ENCODE results near the gene ACE.

The ACE gene

DNA sequence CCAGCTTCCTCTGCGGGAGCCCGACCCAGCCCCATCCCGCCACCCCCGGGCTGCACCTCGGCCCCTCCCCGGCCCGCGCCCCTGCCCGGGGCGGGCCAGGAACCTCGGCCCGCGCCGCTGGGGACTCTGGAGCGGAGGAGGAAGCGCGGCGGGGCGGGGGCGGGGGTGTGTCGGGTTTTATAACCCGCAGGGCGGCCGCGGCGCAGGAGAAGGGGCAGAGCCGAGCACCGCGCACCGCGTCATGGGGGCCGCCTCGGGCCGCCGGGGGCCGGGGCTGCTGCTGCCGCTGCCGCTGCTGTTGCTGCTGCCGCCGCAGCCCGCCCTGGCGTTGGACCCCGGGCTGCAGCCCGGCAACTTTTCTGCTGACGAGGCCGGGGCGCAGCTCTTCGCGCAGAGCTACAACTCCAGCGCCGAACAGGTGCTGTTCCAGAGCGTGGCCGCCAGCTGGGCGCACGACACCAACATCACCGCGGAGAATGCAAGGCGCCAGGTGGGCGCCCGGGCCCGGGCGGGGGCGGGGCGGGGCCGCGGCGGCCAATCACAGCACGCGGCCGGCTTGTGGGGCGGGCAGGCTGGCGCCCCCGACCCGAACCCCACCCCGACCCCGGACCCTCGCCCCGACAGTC, at the start of gene ACE:
TSS of gene ACE (plus strand) at position 208 of the 626 bp plus-strand sequence. CDS start at position 242, 34 bp downstream.
- DNase-seq = no peak

DNA sequence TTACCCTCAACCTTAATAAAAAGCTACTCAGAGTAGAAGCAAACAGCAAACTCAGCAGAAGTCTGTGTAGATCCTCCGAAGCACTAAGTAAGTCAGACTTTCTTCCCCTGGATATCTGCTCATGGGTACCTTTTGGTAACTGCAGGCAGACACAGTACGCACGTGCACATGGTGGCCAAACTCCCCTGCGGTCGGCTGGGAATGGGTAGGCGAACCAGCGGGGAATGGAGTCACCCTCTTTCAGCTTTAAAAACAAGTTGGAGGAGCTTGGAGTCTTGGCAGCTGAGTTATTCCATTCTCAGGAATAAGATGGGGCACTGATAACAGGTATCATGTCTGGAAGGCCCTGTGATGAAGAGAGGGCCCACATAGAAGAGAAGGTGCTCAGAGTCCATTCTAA, 47.1 kb upstream of the ACE start:
- DNase-seq = no peak

DNA sequence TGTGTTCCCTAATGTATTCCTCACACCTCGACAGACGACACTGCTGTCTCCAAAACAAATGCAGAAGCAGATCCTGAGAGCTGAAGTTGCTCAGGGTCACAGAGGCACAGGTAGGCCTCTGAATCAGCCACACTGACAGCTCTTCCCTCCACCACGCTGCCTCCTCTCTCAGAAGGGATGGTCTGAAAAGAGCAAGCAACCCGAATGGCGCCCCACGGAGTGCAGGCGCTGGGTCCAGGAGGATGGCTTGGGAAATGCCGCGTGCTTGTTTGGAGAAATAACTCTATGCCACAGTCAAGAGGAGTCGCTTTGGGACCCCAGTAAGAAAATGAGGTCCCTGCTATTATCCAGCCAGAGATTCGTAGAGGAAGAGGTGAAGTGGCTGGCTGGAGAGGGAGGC, 46.6 kb upstream of the ACE start:
- no peak for DNase-seq

DNA sequence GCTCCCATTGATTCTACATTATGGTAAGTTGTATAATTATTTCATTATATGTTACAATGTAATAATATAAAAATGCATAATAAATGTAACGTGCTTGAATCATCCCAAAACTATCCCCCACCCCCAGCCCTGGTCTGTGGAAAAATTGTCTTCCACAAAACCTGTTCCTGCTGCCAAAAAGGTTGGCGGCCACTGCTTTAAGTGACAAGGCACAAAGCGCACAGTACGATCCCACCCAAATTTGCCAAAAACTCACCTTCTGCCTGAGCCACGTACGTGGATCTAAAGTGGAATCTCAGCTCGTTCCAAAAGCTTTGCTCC, 45.3 kb upstream of the ACE start:
- no peak for DNase-seq

DNA sequence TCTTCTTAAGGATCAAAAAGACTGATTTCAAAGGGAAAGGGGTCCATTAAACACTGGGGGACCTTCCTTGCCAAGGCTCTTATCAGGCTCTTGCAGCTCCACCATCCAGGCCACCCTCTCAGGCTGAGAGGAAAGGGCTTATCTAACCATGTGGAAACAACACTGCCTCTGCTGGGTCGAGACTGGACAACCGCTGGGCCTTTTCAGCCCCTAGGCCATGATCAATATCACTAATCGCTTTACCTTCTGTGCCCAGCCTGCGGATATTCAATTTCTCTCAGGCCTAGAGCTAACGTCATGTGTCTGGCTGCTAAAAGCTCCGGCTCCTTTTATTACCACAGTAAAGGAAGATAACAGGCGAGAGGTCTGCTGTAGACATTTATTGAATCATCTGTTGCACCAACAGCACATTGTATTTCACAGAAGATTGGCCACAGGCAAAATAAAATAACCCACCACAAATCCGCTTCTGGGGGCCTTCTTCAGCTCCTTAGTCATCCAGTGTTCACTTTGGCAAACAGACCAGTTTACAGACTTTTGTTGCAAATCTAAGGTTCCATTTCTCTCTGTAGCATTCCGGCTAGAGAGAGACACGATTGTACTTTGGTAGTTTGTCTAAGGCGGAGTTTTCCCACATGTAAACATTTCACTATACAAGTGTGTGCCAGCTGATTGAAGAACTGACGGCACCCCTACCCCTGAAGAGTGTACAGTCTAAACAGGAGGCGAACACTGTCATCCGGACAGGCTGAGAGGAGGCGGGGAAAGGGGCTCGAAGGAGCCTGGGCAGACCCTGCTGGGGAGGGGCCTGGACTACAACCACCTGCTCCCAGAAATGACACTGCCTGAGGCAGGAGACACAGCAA, 44.7 kb upstream of the ACE start:
- no peak for DNase-seq

DNA sequence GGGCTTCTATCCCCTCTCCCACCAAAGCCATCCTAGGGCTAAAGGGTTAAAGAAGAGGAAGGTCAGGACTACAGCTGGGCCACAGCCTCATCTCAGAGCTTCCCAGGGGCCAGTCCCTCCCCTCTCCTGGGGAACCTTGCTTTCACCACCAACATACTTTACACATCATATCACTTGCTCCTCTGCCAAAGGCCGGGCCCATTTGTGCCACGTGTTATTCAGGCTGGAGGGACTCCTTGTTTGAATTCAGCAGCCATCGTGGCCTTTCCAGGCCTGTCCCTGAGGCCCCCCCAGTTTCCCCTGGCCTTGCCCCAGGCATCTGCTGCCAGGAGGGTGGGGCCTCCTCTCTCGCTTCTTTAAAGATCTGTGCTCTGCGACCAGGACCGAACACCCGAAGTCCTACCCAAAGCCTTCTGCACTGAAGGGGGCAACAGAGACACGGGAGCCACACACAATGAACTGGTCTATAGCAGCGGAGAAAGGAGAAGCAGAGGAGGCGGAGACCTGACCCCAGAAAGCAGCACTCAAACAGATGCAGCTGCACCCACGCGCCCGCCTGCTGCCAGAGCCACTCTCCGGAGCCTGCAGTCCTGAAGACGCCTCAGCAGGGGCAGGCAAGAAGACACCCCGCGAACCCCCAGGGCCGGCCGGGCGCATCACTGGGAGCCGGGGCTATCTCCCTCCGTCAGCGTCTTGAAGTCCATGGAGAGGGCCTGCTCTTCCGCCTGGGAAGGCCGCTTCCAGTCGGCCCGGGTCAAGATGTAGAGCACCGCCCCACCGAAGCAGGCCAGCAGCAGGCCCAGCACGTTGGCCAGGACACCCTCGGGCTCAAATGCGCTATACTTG, 42.9 kb upstream of the ACE start:
- no peak for DNase-seq

DNA sequence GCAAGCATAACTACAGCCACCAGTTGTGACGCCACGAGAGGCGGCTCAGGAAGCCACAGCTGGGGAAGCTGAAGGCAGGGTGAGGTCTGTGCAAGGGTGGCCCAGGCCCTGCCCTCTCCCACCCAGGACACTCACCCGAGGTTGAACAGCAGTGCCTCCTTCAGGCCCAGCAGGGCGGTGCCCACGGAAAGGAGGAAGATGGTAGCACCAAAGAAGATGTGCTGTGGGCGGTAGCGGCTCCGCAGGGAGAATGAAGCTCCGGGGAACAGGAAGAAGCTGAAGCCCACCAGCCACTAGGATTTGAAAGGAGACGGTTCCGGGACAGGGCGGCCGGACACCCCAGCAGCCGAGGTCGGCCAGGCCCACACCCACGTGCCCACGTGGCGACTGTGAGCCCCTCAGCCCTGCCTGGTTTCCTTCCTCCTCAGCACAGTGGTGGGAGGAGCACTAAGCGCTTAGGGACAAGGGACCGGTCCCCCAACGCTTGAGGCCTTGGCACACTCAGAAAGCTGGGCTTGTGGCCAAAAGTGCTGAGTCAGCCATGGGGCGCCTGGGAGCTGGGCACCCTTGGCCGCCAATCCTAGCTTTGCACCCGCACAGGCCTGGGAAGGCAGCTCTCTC, 41.8 kb upstream of the ACE start:
- DNase-seq = peak in 1 of 4 experiments; percentile 8

DNA sequence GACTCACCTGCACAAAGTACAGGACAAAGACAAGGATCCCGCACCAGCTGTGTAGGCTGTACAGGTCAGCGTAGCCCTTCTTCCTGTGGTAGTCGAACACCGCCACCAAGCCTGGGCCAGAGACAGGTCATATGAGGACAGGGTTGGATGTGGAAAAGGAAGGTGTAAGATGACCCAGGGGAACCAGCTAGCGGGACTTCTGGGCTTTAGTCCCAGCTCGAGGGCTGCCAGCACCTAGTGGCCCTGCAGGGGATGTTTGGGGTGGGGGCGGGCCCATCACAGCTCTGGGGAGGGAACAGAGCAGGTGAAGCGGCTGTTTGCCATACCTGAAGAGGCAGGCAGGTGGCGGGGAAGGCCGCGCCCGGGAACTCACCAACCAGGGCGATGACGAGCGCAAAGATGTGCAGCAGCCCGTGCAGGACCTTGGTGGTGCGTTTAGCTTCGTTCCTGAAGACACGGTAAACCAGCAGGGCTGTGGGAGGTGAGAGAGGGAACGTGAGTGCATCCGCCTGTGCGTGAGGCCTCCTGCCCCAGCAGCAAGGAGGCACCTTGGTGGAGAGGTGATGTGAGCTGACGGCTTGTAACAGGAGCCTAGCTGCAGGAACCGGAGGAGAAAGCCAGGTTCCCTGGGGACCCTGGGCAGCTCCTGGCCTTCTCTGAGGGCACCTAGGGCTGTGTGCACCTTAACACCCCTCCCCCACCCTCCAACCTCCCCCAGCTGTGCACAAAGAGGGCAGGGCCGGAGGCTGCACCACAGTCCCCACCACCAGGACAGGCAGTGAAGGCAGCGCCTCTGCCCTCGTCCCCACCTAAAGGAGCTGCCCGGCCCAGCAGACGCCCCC, 41.0 kb upstream of the ACE start:
- DNase-seq = no peak

DNA sequence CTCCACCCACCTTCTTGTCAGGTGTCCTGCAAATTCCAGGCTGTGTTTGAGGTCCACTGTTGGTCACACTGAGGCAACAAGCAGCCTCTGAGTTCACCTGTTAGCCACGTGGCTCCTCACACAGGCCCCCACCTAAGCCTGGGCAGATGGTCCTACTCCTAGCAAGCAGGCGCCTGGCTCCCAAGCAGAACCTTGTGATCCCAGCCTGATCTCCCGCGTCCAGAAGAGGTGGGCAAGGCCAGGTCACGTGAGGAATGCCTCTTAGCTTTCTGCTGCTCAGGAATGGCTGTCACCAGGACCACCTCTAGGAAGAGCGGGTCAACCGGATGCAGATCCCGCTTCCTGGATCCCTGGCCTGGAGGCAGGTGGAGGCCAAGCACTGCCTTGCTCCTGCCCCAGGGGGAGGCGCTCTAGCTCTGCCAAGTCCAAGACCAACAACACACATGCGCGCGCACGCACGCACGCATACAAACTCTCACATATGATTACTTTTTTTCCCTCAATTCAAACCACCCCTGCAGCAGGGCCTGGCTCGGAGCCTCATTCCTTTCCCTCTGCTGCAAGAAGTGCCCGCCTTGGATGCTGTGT, 40.2 kb upstream of the ACE start:
- no peak for DNase-seq

DNA sequence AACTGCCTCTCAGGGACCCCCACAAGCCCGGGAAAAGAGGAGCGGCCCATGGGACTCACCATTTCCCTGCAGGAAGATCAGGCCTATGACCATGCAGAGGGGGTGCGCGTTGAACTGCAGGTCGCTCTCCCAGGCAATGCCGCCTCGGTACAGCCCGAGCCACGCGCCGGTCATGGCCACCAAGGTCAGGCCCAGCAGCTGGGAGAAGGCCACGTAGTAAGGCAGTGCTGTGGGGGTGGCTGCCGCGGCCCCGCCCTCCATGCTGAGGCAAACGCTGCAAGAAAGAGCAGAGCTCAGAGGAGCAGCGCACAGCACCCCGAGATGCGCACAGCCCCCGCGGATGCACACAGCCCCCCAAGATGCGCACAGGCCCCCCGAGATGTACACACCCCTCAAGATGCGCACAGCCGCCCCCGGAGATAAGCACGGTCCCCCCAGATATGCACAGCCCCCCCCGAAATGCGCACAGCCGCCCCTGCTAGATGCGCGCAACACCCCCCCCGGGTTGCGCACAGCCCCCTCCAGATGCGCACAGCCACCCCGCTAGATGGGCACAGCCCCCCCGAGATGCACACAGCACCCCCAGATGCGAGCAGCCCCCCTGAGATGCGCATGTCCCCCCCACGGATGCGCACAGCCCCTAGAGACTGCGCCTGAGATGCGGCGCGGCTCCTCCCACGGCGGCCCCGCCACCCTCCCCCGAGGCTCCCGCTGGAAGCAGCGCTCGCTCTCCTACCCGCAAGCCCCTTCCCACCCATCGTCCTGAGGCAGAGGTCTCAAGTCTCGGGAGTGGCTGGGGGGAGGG, 39.4 kb upstream of the ACE start:
- no peak for DNase-seq

DNA sequence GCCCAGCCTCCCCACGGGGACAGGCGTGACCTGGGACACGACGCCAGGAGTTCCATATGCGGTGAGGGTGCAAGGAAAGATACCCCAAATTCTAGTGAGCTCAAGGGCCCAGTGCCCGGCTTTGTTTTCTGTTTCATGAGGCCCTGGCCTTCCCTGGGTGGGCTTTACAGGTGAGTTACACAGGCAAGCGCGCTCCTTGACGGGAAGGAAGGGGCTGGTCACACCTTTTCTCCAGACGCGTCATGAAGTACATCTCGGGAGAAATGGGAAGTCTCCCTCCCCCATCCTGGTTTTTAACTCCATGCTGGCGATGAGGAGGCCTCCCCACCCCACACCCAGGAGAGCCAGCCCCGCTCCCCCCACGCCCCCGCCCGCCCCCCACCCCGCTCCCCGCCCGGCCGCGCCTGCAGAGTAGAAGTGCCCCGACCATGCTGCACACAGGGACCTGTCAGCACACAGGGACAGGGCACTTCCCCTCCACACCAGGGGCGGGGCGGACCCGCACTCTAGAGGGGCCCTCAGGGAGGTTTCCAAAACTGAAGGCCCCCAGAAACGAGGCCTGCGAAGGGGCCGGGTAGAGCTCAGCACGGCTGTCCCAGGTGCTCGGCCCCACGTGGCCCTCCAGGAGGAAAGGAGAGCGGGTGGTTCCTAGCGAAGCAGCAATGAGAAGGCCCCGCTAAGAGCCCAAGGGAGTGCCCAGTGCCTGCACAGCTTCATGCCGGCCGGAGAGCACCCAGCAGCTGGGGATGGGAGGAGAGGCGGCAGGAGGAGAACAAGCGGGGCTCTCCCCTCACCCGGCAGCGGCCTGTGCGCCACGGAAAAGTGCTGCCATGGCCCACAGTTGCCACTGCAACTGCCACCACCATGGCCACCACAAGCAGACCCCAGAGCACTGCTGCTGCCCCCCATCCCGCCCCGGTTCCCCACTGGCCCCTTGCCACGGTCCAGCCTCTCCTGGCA, 38.5 kb upstream of the ACE start:
- DNase-seq = no peak

DNA sequence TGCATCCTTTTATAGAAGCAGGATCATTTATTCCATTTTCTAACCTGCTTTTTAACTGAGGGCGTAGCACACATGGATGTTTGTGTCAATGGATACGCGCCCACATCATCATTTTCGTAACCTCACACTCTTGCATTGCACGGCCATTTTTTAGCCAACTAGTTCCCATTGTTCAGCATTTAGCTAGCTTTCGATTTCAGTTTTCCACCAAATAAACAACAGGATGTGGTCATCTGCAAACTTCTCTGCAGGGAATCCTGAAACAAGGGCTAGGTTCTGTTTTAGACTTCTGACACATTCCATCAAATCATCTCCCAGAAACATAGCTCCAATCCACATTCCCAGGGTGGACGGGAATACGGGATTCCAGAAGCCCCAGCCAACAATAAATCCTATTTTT, 37.2 kb upstream of the ACE start:
- DNase-seq = no peak

DNA sequence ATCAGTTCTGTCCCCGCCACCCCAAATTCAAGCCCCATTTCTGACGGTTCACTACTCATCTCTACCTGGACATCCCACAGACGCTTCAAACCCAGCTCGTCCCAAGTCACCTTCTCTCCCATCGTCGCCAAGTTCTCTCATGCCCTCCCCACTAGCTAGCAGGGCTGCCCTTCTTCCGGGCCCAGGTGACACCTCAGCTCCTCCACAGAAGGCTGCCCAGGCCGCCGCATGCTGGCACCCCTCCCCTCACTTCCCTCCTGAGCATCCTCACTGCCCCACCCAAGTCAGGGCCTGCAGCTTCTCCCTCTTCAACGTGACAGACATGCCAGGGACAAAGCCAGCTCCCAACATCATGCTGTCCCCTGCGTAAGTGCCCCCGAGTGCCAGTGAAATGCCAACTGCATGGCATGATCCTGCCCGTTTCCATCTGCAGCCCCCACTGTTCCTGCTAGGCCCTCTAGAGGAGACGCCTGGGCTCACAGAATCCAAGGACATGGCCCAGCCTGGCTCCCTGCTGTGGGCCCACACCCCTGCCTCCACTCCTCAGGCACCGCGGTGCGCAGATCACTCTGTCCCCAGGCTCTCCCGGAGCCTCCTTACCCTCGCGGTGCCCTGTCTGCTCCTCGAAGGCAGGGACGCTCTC, 36.6 kb upstream of the ACE start:
- no peak for DNase-seq

DNA sequence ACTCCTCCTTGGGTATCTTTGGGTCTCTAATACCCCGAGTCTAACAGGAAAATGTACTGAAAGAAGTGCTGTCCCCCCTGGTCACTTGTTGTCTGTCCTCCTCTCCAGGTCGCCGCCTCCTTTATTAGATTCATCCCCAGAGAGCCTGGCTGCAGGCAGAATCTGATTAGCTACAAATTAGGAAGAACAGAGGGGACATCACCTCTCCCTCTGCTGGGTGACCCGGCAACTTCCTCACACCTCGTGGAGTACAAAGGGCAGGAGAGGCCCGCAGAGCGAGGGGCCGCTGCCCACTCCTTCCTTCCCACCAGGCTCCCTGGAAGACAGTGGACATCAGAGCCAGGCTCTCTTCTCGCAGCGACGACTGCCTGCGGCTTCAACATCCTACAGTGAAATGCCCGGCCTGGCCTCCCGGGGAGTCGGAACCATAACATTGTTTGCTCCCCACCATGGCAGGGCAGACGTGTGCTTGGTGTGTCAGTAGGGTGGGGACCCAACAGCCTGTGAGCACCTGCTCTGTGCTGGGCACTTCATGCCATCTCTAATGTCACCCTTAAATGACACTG, 36.0 kb upstream of the ACE start:
- DNase-seq = no peak

DNA sequence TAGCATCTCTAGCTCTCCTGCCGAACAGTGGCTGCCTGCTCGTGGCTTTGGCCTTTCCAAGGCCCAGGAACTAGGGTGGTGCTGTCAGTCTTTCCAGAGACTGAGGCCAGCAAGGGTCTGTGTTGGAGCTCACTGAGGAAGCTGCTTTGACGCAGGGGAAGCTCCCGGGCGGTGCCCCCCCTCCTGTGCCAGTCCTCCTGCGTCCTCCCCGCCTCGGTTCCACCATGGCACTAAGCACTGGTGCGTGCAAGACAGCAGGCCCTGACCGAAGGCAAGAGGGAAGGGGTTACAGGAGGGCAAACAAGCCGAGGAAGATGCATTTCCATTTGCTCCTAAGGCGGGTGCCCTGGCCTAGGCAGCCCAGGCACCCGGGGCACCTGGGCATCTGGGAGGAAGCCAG, 35.2 kb upstream of the ACE start:
- no peak for DNase-seq

DNA sequence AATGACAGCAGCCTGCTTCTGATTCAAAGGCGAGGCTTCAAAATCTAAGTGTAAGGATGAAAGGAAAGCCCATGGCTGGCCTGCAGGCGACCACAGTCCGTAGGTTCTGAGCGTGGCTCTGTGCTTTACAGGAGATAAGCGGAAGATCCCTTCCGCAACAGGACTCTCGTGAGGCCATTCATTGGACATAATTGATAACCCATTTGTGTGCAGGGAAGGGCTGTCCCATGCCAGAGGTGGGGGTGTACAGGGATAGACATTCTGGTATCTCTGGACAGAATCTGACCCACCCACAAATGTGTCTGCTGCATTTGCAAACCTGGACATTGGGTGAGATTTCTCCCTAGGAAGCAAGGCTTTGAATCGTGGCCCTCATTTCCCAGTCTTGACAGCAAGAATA, 34.8 kb upstream of the ACE start:
- no peak for DNase-seq

DNA sequence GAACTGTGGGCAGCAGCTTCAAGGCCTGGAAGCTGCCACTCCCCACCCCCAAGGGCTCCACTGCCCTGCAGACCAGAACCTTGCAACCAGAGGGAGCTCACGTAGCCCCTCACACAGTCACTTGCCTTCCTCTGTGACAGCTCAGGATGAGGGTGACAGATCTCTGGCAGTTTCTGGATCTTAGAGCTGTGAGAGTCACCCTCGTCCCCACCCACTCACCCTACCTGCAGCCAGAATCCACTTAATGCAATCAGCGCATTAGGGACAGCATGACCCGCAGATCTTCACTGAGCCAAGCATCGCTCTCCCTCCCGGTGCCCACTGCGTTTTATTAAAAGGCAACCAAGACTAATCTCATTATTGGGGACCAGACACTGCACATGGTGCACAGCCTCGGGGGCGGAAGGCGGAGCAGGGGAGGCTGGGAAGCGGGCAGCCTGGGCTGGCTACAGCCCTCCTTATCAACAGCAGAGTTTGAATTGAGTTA, 34.3 kb upstream of the ACE start:
- no peak for DNase-seq

DNA sequence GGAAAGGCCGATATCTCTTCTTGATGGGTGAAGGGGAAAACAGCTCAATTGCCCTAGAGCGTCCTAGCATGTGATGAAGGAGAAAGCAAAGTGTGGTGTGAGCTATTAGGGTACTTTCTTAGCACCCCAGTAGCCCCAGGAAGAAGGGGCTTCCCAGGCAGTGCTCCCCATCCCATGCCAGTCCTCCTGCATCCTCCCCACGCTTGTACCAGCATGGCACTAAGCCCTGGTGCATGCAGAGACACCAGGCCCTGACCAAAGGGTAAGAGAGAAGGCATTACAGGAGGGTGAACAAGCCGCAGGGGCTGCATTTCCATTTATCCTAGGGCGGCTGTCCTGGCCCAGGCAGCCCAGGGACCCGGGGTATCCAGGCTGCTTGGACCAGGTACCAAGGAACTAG, 33.8 kb upstream of the ACE start:
- DNase-seq = no peak

DNA sequence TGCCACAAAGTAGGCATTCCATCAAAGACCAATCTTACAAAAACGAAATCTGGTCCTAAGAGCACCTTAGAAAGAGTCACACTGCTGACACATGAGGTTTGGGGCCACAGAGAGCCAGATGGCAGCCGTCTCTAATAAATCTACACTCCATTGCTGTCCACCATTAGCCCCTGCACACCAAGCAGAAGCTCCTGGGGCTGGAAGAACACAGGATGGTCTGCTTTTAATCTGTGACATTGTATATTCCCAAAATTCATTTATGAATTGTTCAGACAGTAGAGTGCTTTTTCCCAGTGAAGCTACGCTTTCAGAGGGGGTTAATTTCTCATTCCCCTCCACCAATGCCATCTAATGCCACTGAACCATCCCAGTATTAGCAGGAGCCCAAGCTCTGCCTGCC, 32.4 kb upstream of the ACE start:
- DNase-seq = no peak
